Loucy (cell line): ENCODE results near the gene SUPT16H.

ENCODE experiments used
- H2AFZ ChIP-seq: fragments of 200-600 bp; sonication (generic); 2 replicates; pipeline ENCODE4 v1.6.0; 2016; ENCODE audit warnings: antibody characterized with exemption, mild to moderate bottlenecking, low read length, moderate library complexity
- H3F3A ChIP-seq: fragments of 200-600 bp; 2 replicates; pipeline ENCODE4 v1.6.0; 2016; ENCODE audit warnings: antibody characterized with exemption, low read depth, mild to moderate bottlenecking
- H3K27me3 ChIP-seq: fragments of 200-600 bp; sonication (generic); 2 replicates; pipeline ENCODE4 v1.6.1; 2014; ENCODE audit warnings: low read length, mild to moderate bottlenecking; ENCODE audit not compliant: insufficient read depth, poor library complexity, severe bottlenecking
- H3K36me3 ChIP-seq: fragments of 200-600 bp; sonication (generic); 2 replicates; pipeline ENCODE4 v1.6.1; 2016; ENCODE audit warnings: low read length; ENCODE audit not compliant: insufficient read depth
- H3K4me1 ChIP-seq: fragments of 200-600 bp; sonication (generic); 2 replicates; pipeline ENCODE4 v1.5.1; 2014; ENCODE audit warnings: low read length, mild to moderate bottlenecking; ENCODE audit not compliant: insufficient read depth, poor library complexity, severe bottlenecking
- H3K4me2 ChIP-seq: fragments of 200-600 bp; sonication (generic); 2 replicates; pipeline ENCODE4 v1.6.0; 2014; ENCODE audit warnings: antibody characterized with exemption, low read length, low read depth, mild to moderate bottlenecking; ENCODE audit not compliant: poor library complexity, severe bottlenecking
- H3K4me3 ChIP-seq: fragments of 200-600 bp; sonication (generic); 2 replicates; pipeline ENCODE4 v1.5.1; 2014; ENCODE audit warnings: low read length, mild to moderate bottlenecking, mixed read lengths; ENCODE audit not compliant: poor library complexity, severe bottlenecking
- H3K79me2 ChIP-seq: fragments of 200-600 bp; sonication (generic); 2 replicates; pipeline ENCODE4 v1.6.1; 2014; ENCODE audit warnings: low read length; ENCODE audit not compliant: insufficient read depth
- H3K9ac ChIP-seq: fragments of 200-600 bp; sonication (generic); 2 replicates; pipeline ENCODE4 v1.6.0; 2014; ENCODE audit warnings: mild to moderate bottlenecking, low read depth, low read length, moderate library complexity; ENCODE audit not compliant: poor library complexity, severe bottlenecking
- H3K9me2 ChIP-seq: fragments of 200-600 bp; sonication (generic); replicated peaks from 2 replicates; pipeline ENCODE4 v1.6.1; 2016; ENCODE audit warnings: low read depth, low read length, mixed read lengths
- H3K9me3 ChIP-seq: fragments of 200-600 bp; sonication (generic); 2 replicates; pipeline ENCODE4 v1.6.1; 2014; ENCODE audit warnings: mild to moderate bottlenecking, antibody characterized with exemption, low read length, low read depth; ENCODE audit not compliant: insufficient read depth
- H4K20me1 ChIP-seq: fragments of 200-600 bp; sonication (generic); 2 replicates; pipeline ENCODE4 v1.6.0; 2014; ENCODE audit warnings: antibody characterized with exemption, low read length, mild to moderate bottlenecking; ENCODE audit not compliant: insufficient read depth, poor library complexity, severe bottlenecking
- EZH2phosphoT487 ChIP-seq: fragments of 200-600 bp; IDR thresholded peaks from 2 replicates; pipeline ENCODE4 v1.6.1; 2018; ENCODE audit warnings: antibody characterized with exemption, mild to moderate bottlenecking, moderate library complexity, borderline replicate concordance
- TF ChIP-seq, protein P1 (sequence below): fragments of 200-600 bp; sonication (generic); conservative IDR thresholded peaks from 2 replicates; pipeline ENCODE4 v1.5.1; 2014; ENCODE audit warnings: mild to moderate bottlenecking, antibody characterized with exemption, low read length

Gene SUPT16H

DNA sequence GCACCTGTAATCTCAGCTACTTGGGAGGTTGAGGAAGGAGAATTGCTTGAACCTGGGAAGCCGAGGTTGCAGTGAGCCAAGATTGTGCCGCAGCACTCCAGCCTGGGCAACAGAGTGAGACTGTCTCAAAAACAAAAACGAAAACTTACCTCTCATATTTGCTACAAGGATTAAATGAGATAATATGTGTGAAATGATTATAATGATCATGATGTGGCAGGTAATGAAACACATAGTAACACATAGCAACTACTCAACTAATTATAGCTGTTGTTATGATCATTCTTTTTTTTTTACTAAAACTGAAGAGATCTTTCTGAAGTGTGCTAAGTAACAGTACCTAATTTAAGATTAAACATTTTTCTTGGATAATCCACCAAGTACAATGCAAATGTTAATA lies 73.9 kb downstream of the SUPT16H start:
- no peaks in the 10 kb centered on the region for H3F3A ChIP-seq
- H3K9me3 ChIP-seq: no peaks in the 10 kb centered on the region
- H3K4me2 ChIP-seq: no peak overlapping the region
- no peaks in the 10 kb centered on the region for H4K20me1 ChIP-seq
- no peak overlapping the region for H3K4me3 ChIP-seq
- no peaks in the 10 kb centered on the region for H3K36me3 ChIP-seq
- H3K79me2 ChIP-seq: no peaks in the 10 kb centered on the region
- TF ChIP-seq EZH2phosphoT487: no peak
- TF ChIP-seq, protein P1, sequence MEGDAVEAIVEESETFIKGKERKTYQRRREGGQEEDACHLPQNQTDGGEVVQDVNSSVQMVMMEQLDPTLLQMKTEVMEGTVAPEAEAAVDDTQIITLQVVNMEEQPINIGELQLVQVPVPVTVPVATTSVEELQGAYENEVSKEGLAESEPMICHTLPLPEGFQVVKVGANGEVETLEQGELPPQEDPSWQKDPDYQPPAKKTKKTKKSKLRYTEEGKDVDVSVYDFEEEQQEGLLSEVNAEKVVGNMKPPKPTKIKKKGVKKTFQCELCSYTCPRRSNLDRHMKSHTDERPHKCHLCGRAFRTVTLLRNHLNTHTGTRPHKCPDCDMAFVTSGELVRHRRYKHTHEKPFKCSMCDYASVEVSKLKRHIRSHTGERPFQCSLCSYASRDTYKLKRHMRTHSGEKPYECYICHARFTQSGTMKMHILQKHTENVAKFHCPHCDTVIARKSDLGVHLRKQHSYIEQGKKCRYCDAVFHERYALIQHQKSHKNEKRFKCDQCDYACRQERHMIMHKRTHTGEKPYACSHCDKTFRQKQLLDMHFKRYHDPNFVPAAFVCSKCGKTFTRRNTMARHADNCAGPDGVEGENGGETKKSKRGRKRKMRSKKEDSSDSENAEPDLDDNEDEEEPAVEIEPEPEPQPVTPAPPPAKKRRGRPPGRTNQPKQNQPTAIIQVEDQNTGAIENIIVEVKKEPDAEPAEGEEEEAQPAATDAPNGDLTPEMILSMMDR: no peak
- no peaks in the 10 kb centered on the region for H3K9me2 ChIP-seq
- H3K9ac ChIP-seq: no peak overlapping the region
- peaks cover 4% of the 10 kb centered on the region for H3K4me1 ChIP-seq
- H3K27me3 ChIP-seq: no peaks in the 10 kb centered on the region
- H2AFZ ChIP-seq: no peak overlapping the region

DNA sequence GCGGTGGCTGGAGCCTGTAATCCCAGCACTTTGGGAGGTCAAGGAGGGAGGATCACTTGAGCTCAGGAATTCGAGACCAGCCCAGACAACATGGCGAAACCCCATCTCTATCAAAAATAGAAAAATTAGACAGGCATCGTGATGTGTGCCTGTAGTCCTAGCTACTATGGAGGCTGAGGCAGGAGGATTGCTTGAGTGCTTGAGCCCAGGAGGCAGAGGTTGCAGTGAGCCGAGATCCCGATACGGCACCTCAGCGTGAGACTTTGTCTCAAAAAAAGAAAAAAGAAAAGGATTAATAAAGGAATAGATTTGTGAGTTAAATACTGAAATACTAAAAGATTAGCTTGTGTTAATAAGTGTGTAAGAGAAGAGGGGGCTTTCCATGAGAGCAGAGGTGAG lies 74.6 kb downstream of the SUPT16H start:
- Histone ChIP-seq H2AFZ (peak overlapping the region; percentile 92), H4K20me1 (no peaks in the 10 kb centered on the region), H3K79me2 (no peaks in the 10 kb centered on the region), H3K9me3 (no peaks in the 10 kb centered on the region), H3K9me2 (no peaks in the 10 kb centered on the region), H3K4me2 (peak overlapping the region; percentile 71), H3K4me1 (peaks cover 4% of the 10 kb centered on the region), H3K9ac (peak overlapping the region; percentile 50), H3F3A (no peaks in the 10 kb centered on the region), H3K4me3 (peak overlapping the region; percentile 55), H3K36me3 (no peaks in the 10 kb centered on the region), H3K27me3 (no peaks in the 10 kb centered on the region)
- TF ChIP-seq, protein P1: no peak
- TF ChIP-seq EZH2phosphoT487: no peak

DNA sequence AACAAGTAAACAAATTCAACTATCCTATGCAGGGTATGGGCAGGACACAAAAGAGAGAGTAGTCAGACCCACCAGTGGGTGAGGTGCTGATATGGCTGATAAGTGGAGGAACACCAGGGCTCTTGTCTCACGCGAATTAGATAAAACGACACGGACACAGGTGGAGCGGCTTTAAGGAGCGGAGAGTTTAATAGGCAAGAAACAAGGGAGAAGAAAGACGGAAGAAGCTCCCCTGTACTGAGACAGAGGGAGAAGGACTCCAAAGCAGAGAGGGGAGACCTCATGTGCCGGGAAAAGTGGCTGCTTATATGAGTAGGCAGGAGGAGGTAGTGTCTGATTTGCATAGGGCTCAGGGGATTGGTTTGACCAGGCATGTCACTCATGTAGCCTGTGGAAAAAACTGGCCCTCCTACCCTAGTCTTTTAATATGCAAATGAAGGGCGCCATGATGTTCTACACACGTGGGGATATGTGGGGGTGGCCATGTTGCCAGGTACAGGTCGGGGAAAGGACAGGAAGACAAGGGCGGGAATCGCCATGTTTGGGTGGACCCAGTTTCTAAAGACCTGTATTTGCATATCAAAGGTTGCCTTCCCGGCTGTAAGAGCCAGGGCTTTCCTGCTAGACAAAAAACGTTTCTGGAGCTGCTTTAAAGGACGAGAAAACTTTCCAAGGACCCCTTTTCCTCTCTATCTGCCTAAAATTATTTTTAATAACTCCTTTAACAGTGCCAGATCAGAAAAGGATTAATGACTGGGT lies 75.2 kb downstream of the SUPT16H start:
- H2AFZ ChIP-seq: peak overlapping the region; percentile 92
- no peaks in the 10 kb centered on the region for H3K79me2 ChIP-seq
- H3K9me2 ChIP-seq: no peaks in the 10 kb centered on the region
- H4K20me1 ChIP-seq: no peaks in the 10 kb centered on the region
- peaks cover 4% of the 10 kb centered on the region for H3K4me1 ChIP-seq
- TF ChIP-seq EZH2phosphoT487: no peak
- TF ChIP-seq, protein P1: no peak
- H3K9me3 ChIP-seq: no peaks in the 10 kb centered on the region
- no peaks in the 10 kb centered on the region for H3K36me3 ChIP-seq
- H3K4me3 ChIP-seq: peak overlapping the region; percentile 59
- H3F3A ChIP-seq: no peaks in the 10 kb centered on the region
- peak overlapping the region; percentile 71 for H3K4me2 ChIP-seq
- H3K9ac ChIP-seq: peak overlapping the region; percentile 50
- no peaks in the 10 kb centered on the region for H3K27me3 ChIP-seq
